Measurements from ENCODE around the gene CALML3. TPM values are rescaled to one million over a fixed set of nuclear protein-coding genes. Genes with fewer than 3 reads are reported as not detected.

Gene CALML3
- total RNA-seq, 1 experiment from 2014 or later: not detected

GRCh38 chr10:5518143-5518542 is 6.6 kb upstream of the CALML3 start:
- in situ Hi-C loops (cut with HindIII; ENCODE audit: low sequenced_read_pairs): no loop called here
- no peak for DNase-seq (ENCODE audit: low spot score)

DNA sequence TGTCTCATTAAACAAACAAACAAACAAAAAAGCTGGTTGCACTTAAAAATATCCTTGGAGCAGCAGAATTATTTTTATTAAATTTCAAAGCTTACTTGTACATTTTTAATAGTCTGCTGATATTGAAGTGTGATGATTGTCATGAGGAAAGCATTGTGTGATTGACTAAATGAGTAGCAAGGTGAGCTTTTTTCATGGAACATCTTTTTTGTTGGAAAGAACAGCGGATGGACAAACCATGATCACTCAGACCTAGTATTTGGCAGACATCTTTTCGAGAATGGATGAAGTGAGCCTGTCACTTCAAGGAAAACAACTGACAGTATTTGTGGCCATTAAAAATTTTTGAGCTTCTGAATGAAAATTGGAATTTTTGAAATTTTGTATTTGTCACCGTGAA is 5.7 kb upstream of the CALML3 start:
- in situ Hi-C loops (cut with HindIII; ENCODE audit: low sequenced_read_pairs): no loop called here
- DNase-seq (ENCODE audit: low spot score): no peak

DNA sequence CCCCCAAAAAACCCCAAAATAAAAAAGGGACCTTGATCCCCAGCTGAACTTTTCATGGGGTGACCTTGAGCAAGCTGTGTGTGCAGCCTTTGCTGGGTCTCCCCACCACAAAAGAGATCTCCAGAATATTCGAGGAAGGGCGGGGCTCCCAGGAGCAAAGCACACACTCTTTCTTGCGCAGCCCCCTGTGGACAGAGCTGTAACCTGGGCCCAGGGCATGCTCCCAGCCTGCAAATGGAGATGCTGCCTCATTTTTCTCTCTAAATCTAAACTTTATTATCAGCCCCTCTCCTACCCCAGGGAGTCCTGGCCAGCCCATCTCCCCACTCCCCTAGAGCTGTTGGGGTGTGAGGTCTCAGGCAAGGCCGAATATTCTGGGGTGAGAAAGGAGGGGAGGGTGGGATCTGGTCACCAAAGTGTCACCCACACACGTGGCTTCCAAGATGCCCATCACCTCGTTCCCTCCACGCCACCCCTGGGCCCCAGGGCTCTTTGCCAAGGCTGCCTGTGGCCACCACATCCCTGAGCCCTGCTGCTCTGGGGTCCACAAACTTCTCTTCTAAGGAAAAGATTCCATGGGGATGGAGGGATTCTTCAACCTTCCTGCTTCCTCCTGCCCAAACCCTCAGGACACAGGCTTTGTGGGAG is 1.7 kb upstream of the CALML3 start:
- DNase-seq (ENCODE audit: low spot score): no peak
- in situ Hi-C loops (cut with HindIII; ENCODE audit: low sequenced_read_pairs): no loop called here

GRCh38 chr10:5523796-5524574 is 776 bp upstream of the CALML3 start:
- in situ Hi-C loops (cut with HindIII; ENCODE audit: low sequenced_read_pairs): no loop called here
- no peak for DNase-seq (ENCODE audit: low spot score)

DNA sequence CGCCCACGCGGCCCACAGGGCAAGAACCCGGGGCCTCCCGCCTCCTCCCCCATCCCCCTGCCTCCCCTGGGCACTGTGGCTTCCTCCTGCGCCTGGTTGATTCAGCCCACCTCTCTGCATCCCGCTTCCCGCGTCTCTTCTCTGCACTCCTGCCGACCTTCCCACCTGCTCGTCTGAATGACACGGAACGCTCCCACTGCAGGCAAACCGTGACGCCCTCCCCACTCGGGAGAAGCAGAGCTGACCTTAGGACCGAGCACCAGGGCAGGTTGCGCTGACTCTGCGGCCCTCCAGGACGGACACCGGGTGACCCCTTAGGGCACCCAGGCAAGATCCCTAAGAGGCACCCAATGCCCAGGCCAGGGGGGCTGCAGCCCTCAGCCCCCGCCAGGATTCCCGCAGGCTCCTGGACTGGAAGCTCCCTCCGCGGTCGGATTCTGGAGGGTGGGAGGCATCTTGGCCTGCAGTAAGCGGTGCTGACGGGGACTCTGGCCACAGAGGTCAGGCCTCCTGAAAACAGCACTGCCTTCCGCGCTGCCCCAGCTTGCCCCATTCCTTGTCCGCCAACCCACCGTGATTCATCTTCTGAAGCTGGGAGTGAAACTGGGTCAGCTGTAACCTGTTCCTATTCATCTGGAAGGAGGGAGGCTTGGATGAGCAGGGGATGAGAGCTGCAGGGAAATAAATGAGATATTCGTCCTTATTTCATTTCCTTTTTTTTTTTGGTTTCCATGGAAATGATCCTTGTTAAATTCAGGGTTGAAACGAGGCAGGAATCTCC is 990 bp downstream of the CALML3 start:
- in situ Hi-C loops (cut with HindIII; ENCODE audit: low sequenced_read_pairs): no loop called here
- no peak for DNase-seq (ENCODE audit: low spot score)

- in situ Hi-C loops (cut with HindIII; ENCODE audit: low sequenced_read_pairs): no loop called here
- no peak for DNase-seq (ENCODE audit: low spot score)
These were observed 2.0 kb downstream of the CALML3 start for GRCh38 chr10:5526691-5527331.

DNA sequence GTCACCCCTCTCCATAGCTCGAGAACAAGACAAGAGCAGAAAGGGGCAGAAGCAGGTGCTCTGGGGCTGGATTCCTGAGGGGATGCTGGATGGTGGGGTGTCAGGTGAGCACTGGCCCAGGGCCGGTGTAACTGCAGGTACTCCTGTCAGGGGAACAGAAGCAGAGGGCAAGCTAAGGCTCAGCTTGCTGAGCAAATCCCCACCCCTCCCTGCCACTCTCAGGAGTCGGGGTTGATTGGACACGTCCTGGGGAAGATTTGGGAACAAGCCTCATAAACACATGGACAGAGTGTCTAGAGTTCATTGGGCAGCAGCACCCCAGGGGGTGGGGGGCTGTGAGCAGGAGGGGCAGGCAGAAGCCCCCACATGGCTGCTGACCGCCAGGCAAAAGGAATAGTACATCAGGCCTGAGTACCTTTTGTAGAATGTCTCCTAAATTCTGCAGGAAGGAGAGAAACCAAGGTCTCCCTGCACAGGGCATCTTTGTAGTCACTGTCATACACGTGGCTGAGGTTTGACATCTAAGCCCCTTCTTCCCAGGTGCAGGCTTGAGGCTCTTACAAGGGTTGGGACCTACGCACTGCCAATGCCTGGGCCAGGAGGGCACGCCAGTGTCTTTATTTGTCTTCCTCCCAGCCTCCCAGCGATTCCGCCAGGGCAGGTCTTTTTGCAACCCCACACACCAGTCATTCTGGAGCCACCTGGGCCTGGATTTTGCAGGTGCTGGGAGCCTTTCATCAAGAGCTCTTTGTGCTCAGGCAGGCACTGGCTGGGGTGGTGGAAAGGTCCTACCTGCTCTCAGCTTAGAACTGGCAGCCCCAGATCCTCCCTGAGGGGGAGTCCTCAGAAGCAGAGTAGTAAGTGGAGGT is 2.8 kb downstream of the CALML3 start:
- in situ Hi-C loops (cut with HindIII; ENCODE audit: low sequenced_read_pairs): no loop called here

GRCh38 chr10:5528989-5529701 is 4.4 kb downstream of the CALML3 start:
- in situ Hi-C loops (cut with HindIII; ENCODE audit: low sequenced_read_pairs): no loop called here
- no peak for DNase-seq (ENCODE audit: low spot score)

More for the DNA sequence above, 2.8 kb downstream of the CALML3 start:
- no peak for DNase-seq (ENCODE audit: low spot score)

- DNase-seq (ENCODE audit: low spot score): no peak
- in situ Hi-C loops (cut with HindIII; ENCODE audit: low sequenced_read_pairs): no loop called here
These were observed 5.1 kb downstream of the CALML3 start for GRCh38 chr10:5529702-5530411.

DNA sequence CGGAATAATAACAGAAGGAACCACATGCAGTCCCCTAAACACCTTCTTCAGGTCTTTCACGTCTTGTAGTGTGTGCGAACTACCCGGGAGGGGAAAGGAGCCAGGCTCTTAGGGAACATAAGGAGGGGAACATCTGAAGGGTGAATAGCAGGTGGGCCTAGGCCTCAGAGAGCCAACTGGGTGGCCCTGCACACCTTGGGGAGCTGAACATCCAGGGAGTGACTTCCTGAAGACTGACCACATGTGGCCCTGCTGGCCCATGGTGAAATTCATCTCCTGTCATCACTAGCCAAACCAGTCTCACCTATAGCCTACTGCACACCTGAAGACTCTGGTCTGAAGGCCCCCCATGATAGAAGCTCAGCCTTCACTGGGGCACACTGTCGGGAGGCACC is 5.6 kb downstream of the CALML3 start:
- in situ Hi-C loops (cut with HindIII; ENCODE audit: low sequenced_read_pairs): no loop called here
- DNase-seq (ENCODE audit: low spot score): no peak

DNA sequence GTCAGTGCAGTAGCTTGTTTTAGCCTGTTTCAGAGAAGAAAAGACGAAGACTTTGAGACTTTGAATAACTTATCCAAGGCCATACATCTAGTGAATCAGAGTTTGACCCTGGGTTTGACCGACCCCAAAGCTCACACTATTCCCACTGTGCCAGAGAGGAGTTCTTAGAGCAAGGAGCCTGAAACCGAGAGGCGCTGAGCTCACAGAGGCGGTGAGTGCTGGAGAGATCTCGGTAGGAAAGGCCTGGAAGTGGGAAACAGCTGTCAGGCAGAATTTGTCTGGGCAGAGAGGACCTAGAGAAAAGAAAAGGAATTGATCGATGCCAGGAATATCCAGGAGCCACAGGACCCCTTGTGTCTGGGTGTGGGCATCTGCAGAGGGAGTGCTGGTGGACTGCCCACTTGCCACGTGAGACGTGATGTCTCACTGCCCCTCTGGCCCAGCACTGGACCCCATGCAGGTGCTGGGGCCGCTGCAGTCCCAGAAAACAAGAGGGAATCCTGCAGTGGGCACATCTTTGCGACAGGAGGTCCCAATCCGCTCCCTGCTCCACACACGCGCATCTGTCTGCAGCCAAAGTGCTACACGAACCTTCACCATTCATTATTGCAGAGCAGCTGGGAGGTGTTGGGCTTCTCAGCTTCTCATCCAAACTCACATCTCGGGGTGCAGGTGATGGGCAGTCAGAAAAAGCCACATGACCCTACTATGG is 6.2 kb downstream of the CALML3 start:
- in situ Hi-C loops (cut with HindIII; ENCODE audit: low sequenced_read_pairs): no loop called here
- no peak for DNase-seq (ENCODE audit: low spot score)

DNA sequence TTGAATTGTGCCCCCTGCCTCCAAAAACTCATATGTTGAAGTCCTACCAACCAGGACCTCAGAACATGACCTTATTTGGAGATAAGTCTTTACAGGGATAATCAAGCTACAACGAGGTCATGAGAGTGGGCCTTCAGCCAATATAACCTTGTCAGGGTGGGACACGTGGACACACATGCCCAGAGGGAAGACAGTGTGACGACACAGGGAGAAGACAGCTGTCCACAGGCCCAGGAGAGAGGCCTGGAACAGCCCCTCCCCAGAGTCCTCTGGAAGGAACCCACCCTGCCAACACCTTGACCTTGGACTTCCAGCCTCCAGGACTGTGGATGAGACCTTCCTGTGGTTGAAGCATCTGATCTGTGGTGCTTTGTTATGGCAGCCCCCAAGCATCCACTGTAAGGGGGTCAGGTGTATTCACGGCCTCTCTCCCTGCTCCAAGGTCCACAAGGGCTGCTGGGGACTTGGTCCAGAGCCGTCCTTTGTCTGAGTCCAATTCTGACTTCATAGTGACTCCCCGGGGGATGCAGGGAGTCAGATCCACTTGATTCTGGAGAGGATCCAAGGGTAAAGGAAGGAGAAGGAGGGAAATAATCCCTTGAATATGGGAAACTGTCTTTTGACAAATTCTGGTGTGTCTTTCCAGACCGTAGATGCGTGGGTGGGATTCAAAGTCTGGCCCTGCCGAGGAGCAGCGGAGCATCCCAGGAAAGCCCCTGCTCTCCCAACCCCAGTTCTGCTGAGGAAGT is 7.0 kb downstream of the CALML3 start:
- no peak for DNase-seq (ENCODE audit: low spot score)
- in situ Hi-C loops (cut with HindIII; ENCODE audit: low sequenced_read_pairs): no loop called here

GRCh38 chr10:5532307-5532605 is 7.5 kb downstream of the CALML3 start:
- in situ Hi-C loops (cut with HindIII; ENCODE audit: low sequenced_read_pairs): no loop called here
- no peak for DNase-seq (ENCODE audit: low spot score)

GRCh38 chr10:5532618-5533097 is 7.9 kb downstream of the CALML3 start:
- no peak for DNase-seq (ENCODE audit: low spot score)
- in situ Hi-C loops (cut with HindIII; ENCODE audit: low sequenced_read_pairs): no loop called here

DNA sequence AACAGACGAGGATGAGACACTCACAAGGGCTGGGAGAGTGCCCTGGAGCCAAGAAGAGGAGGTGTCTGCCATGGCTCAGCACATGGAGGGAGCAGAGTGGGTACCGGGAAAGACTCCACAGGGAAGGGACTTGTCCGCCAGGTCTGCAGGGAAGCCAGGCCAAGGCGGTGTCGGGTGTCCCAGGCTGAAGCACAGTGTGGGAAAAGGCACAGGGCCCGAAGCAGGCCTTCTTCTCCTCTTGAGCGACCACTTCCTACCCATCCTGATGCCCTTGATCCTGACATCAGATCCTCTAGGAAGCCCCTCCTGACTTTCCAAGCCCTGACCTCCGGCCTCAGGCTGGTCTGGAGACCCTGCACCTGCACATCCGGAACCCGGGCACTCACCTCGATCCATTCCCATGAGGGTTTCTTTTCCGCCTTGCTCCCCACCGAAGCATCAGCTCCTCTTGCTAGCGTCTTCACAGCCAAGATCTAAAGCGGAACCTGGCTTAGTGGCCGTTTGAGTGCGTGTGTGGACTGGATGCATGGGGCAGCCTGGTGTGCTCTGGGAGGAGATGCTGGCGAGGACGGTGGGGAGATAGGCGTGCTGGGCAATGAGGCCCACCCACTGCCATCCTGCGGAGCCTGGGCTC is 8.5 kb downstream of the CALML3 start:
- DNase-seq (ENCODE audit: low spot score): no peak
- in situ Hi-C loops (cut with HindIII; ENCODE audit: low sequenced_read_pairs): no loop called here
